Measurements from ENCODE around the gene CAPN5. TPM values are rescaled to one million over a fixed set of nuclear protein-coding genes. Genes with fewer than 3 reads are reported as not detected.
"Not testable (repeated sequence)": the region's sequence is repeated elsewhere in the genome, so short reads cannot be mapped to it uniquely, and the experiment has no call there.

Gene CAPN5
- total RNA-seq, 1 donor from 2014 or later = 5.2 TPM

- peaks cover 0 to 8% (median 6%) of the 10 kb centered on the region in 3 donors for H3K4me1 ChIP-seq (ENCODE audit: control insufficient read depth in 3 of 3, insufficient read depth in 3 of 3, low read length in 3 of 3)
- no peak overlapping the region for H3K9ac ChIP-seq (ENCODE audit: low read depth in 1 of 3, low read length in 3 of 3)
- H3K27ac ChIP-seq (ENCODE audit: low read depth, low read length) = no peak overlapping the region
- H3K9me3 ChIP-seq (ENCODE audit: control insufficient read depth in 3 of 3, low read length in 3 of 3) = no peaks in the 10 kb centered on the region
- H3K27me3 ChIP-seq (ENCODE audit: control insufficient read depth in 3 of 3, insufficient read depth in 3 of 3, low read length in 3 of 3) = no peaks in the 10 kb centered on the region
- H3K36me3 ChIP-seq (ENCODE audit: control insufficient read depth in 3 of 3, insufficient read depth in 3 of 3, low read length in 3 of 3) = no peaks in the 10 kb centered on the region
- H3K4me3 ChIP-seq (ENCODE audit: low read length in 3 of 3) = no peak overlapping the region
These were observed 26.5 kb downstream of the CAPN5 start for GRCh38 chr11:77093056-77093891.

- peaks cover 0 to 8% (median 6%) of the 10 kb centered on the region in 3 donors for H3K4me1 ChIP-seq (ENCODE audit: control insufficient read depth in 3 of 3, insufficient read depth in 3 of 3, low read length in 3 of 3)
- H3K9ac ChIP-seq (ENCODE audit: low read depth in 1 of 3, low read length in 3 of 3) = no peak overlapping the region
- H3K9me3 ChIP-seq (ENCODE audit: control insufficient read depth in 3 of 3, low read length in 3 of 3) = no peaks in the 10 kb centered on the region
These were observed 27.4 kb downstream of the CAPN5 start for GRCh38 chr11:77093987-77094840.

GRCh38 chr11:77094841-77095365, 28.1 kb downstream of the CAPN5 start:
- Histone ChIP-seq H3K9ac (ENCODE audit: low read depth in 1 of 3, low read length in 3 of 3) (no peak overlapping the region), H3K36me3 (ENCODE audit: control insufficient read depth in 3 of 3, insufficient read depth in 3 of 3, low read length in 3 of 3) (no peaks in the 10 kb centered on the region), H3K27me3 (ENCODE audit: control insufficient read depth in 3 of 3, insufficient read depth in 3 of 3, low read length in 3 of 3) (no peaks in the 10 kb centered on the region), H3K4me3 (ENCODE audit: low read length in 3 of 3) (peak overlapping the region in 1 of 3 donors; percentile 14), H3K27ac (ENCODE audit: low read depth, low read length) (no peak overlapping the region), H3K9me3 (ENCODE audit: control insufficient read depth in 3 of 3, low read length in 3 of 3) (no peaks in the 10 kb centered on the region), H3K4me1 (ENCODE audit: control insufficient read depth in 3 of 3, insufficient read depth in 3 of 3, low read length in 3 of 3) (peaks cover 0 to 8% (median 6%) of the 10 kb centered on the region in 3 donors)

More at GRCh38 chr11:77093987-77094840, 27.4 kb downstream of the CAPN5 start:
- Histone ChIP-seq H3K4me3 (ENCODE audit: low read length in 3 of 3) (peak overlapping the region in 1 of 3 donors; percentile 14), H3K36me3 (ENCODE audit: control insufficient read depth in 3 of 3, insufficient read depth in 3 of 3, low read length in 3 of 3) (no peaks in the 10 kb centered on the region), H3K27me3 (ENCODE audit: control insufficient read depth in 3 of 3, insufficient read depth in 3 of 3, low read length in 3 of 3) (no peaks in the 10 kb centered on the region), H3K27ac (ENCODE audit: low read depth, low read length) (no peak overlapping the region)

- H3K9me3 ChIP-seq (ENCODE audit: control insufficient read depth in 3 of 3, low read length in 3 of 3) = no peaks in the 10 kb centered on the region
- peaks cover 0 to 8% (median 6%) of the 10 kb centered on the region in 3 donors for H3K4me1 ChIP-seq (ENCODE audit: control insufficient read depth in 3 of 3, insufficient read depth in 3 of 3, low read length in 3 of 3)
- H3K36me3 ChIP-seq (ENCODE audit: control insufficient read depth in 3 of 3, insufficient read depth in 3 of 3, low read length in 3 of 3) = no peaks in the 10 kb centered on the region
- H3K27ac ChIP-seq (ENCODE audit: low read depth, low read length) = no peak overlapping the region
- H3K4me3 ChIP-seq (ENCODE audit: low read length in 3 of 3) = no peak overlapping the region
- H3K27me3 ChIP-seq (ENCODE audit: control insufficient read depth in 3 of 3, insufficient read depth in 3 of 3, low read length in 3 of 3) = no peaks in the 10 kb centered on the region
- no peak overlapping the region for H3K9ac ChIP-seq (ENCODE audit: low read depth in 1 of 3, low read length in 3 of 3)
These were observed 29.1 kb downstream of the CAPN5 start for GRCh38 chr11:77095551-77096490.

GRCh38 chr11:77096591-77097019, 29.8 kb downstream of the CAPN5 start:
- Histone ChIP-seq H3K36me3 (ENCODE audit: control insufficient read depth in 3 of 3, insufficient read depth in 3 of 3, low read length in 3 of 3) (no peaks in the 10 kb centered on the region), H3K9ac (ENCODE audit: low read depth in 1 of 3, low read length in 3 of 3) (no peak overlapping the region), H3K4me1 (ENCODE audit: control insufficient read depth in 3 of 3, insufficient read depth in 3 of 3, low read length in 3 of 3) (peaks cover 0 to 6% (median under 1%) of the 10 kb centered on the region in 3 donors), H3K27ac (ENCODE audit: low read depth, low read length) (no peak overlapping the region), H3K27me3 (ENCODE audit: control insufficient read depth in 3 of 3, insufficient read depth in 3 of 3, low read length in 3 of 3) (no peaks in the 10 kb centered on the region), H3K4me3 (ENCODE audit: low read length in 3 of 3) (no peak overlapping the region), H3K9me3 (ENCODE audit: control insufficient read depth in 3 of 3, low read length in 3 of 3) (no peaks in the 10 kb centered on the region)

GRCh38 chr11:77097180-77097579, 30.4 kb downstream of the CAPN5 start:
- H3K9ac ChIP-seq (ENCODE audit: low read depth in 1 of 3, low read length in 3 of 3); H3K27ac ChIP-seq (ENCODE audit: low read depth, low read length); H3K4me3 ChIP-seq (ENCODE audit: low read length in 3 of 3); H3K9me3 ChIP-seq (ENCODE audit: control insufficient read depth in 3 of 3, low read length in 3 of 3); H3K4me1 ChIP-seq (ENCODE audit: control insufficient read depth in 3 of 3, insufficient read depth in 3 of 3, low read length in 3 of 3); H3K27me3 ChIP-seq (ENCODE audit: control insufficient read depth in 3 of 3, insufficient read depth in 3 of 3, low read length in 3 of 3); H3K36me3 ChIP-seq (ENCODE audit: control insufficient read depth in 3 of 3, insufficient read depth in 3 of 3, low read length in 3 of 3): not testable (repeated sequence)

GRCh38 chr11:77100166-77101042, 33.6 kb downstream of the CAPN5 start:
- H3K9me3 ChIP-seq (ENCODE audit: control insufficient read depth in 3 of 3, low read length in 3 of 3) = no peaks in the 10 kb centered on the region
- H3K9ac ChIP-seq (ENCODE audit: low read depth in 1 of 3, low read length in 3 of 3) = no peak overlapping the region
- H3K27me3 ChIP-seq (ENCODE audit: control insufficient read depth in 3 of 3, insufficient read depth in 3 of 3, low read length in 3 of 3) = peaks cover 0 to 3% (median 0%) of the 10 kb centered on the region in 3 donors
- H3K36me3 ChIP-seq (ENCODE audit: control insufficient read depth in 3 of 3, insufficient read depth in 3 of 3, low read length in 3 of 3) = no peaks in the 10 kb centered on the region
- H3K4me1 ChIP-seq (ENCODE audit: control insufficient read depth in 3 of 3, insufficient read depth in 3 of 3, low read length in 3 of 3) = peaks cover 0 to 3% (median 0%) of the 10 kb centered on the region in 3 donors
- H3K27ac ChIP-seq (ENCODE audit: low read depth, low read length) = no peak overlapping the region
- H3K4me3 ChIP-seq (ENCODE audit: low read length in 3 of 3) = no peak overlapping the region

- Histone ChIP-seq H3K36me3 (ENCODE audit: control insufficient read depth in 3 of 3, insufficient read depth in 3 of 3, low read length in 3 of 3) (no peaks in the 10 kb centered on the region), H3K27ac (ENCODE audit: low read depth, low read length) (no peak overlapping the region), H3K9me3 (ENCODE audit: control insufficient read depth in 3 of 3, low read length in 3 of 3) (no peaks in the 10 kb centered on the region), H3K4me1 (ENCODE audit: control insufficient read depth in 3 of 3, insufficient read depth in 3 of 3, low read length in 3 of 3) (peaks cover 0 to 3% (median 0%) of the 10 kb centered on the region in 3 donors), H3K27me3 (ENCODE audit: control insufficient read depth in 3 of 3, insufficient read depth in 3 of 3, low read length in 3 of 3) (peaks cover 0 to 4% (median 0%) of the 10 kb centered on the region in 3 donors), H3K4me3 (ENCODE audit: low read length in 3 of 3) (no peak overlapping the region), H3K9ac (ENCODE audit: low read depth in 1 of 3, low read length in 3 of 3) (no peak overlapping the region)
These were observed 34.3 kb downstream of the CAPN5 start for GRCh38 chr11:77101043-77101537.

All from skeletal muscle tissue (tissue), 4 donors.